ENCODE data around the gene SHC4. TPM values are rescaled to one million over a fixed set of nuclear protein-coding genes. Genes with fewer than 3 reads are reported as not detected.

Gene SHC4
- total and polyA plus RNA-seq, 7 donors = under 0.01 to 4.6 (median 2.2) TPM; not detected in 1

- H3K27ac ChIP-seq = no peak overlapping the region
- TF ChIP-seq, protein P1, sequence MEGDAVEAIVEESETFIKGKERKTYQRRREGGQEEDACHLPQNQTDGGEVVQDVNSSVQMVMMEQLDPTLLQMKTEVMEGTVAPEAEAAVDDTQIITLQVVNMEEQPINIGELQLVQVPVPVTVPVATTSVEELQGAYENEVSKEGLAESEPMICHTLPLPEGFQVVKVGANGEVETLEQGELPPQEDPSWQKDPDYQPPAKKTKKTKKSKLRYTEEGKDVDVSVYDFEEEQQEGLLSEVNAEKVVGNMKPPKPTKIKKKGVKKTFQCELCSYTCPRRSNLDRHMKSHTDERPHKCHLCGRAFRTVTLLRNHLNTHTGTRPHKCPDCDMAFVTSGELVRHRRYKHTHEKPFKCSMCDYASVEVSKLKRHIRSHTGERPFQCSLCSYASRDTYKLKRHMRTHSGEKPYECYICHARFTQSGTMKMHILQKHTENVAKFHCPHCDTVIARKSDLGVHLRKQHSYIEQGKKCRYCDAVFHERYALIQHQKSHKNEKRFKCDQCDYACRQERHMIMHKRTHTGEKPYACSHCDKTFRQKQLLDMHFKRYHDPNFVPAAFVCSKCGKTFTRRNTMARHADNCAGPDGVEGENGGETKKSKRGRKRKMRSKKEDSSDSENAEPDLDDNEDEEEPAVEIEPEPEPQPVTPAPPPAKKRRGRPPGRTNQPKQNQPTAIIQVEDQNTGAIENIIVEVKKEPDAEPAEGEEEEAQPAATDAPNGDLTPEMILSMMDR (IDR thresholded peaks at IDR 0.05) = no peak
- TF ChIP-seq POLR2A (IDR thresholded peaks at IDR 0.05) (no peak), POLR2AphosphoS5 (IDR thresholded peaks at IDR 0.05) (no peak)
- no peaks in the 10 kb centered on the region for H3K27me3 ChIP-seq
- H3K36me3 ChIP-seq = no peaks in the 10 kb centered on the region
- 77 to 86% methylated on average over 5 of the region's 5 CpGs for WGBS, 2 donors
- no peak for DNase-seq
- H3K4me1 ChIP-seq = peaks cover 0 to 4% (median 0%) of the 10 kb centered on the region in 4 donors
- intact Hi-C loops (cut with DNase I) = no loop called here
- H3K4me3 ChIP-seq = no peak overlapping the region
- no peaks in the 10 kb centered on the region for H3K9me3 ChIP-seq
Measured at GRCh38 chr15:48954538-48954937, 9.2 kb downstream of the SHC4 start.

DNA sequence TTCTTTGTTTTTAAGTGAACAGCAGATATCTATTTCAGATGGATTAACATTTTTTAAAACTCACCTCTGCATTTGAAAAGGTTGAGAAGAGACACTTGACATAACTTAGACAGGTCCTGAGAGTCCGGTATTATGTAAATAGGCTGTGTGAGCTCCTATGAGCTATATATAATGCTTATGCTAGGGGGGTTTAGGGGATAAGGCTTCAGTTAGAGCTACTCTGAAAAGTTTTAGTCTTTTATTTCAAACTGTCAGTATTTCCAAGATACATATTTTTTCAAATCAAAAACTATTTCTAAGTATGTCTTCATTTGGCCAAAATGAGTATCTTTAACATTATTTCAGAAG is 16.9 kb downstream of the SHC4 start:
- TF ChIP-seq, protein P1 (IDR thresholded peaks at IDR 0.05) = no peak
- TF ChIP-seq POLR2A (IDR thresholded peaks at IDR 0.05) (no peak), POLR2AphosphoS5 (IDR thresholded peaks at IDR 0.05) (no peak), EP300 (IDR thresholded peaks at IDR 0.05) (no peak)
- Histone ChIP-seq H3K4me3 (no peak overlapping the region), H3K9me3 (no peaks in the 10 kb centered on the region), H3K27ac (no peak overlapping the region), H3K36me3 (no peaks in the 10 kb centered on the region), H3K27me3 (no peaks in the 10 kb centered on the region), H3K4me1 (no peaks in the 10 kb centered on the region)
- WGBS, 2 donors = 84 to 94% methylated on average over 1 of the region's 1 CpG
- intact Hi-C loops (cut with DNase I) = no loop called here
- DNase-seq = no peak

DNA sequence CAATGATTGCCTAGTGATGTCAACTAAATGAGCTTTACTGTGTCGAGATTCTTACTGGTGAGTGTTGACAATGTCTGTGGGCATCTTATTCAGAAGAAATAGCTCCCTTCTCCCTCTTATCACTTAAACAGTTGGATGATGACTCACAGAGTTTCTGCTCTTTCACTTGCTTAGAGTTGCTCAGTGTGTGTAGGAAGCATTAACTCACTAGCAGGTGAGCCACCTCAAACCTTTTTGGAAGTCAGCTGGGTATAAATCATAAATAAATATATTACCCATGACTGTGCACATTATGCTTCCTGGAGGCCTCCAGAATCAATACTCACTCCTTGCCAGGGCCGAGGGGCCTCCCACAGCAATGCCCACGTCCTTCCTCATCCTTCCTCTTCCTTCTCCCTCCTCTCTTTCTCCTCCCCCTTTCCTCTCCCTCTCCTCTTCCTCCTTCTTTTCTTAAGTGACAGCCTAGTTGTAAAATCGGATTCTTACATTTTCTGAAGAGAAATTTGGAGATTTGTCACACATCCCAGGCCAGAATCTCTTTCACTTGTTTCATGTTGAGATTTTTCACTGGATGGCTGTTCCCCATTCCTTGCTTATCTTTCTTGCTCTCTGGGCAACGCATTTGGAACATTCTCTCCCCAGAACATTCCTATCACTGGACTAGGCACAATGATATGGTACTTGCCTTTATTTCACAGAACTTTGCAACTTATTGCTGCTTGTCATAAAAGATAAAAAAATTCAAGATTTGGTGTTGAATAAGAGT is 17.5 kb downstream of the SHC4 start:
- TF ChIP-seq POLR2AphosphoS5 (IDR thresholded peaks at IDR 0.05) = no peak
- TF ChIP-seq, protein P1 (IDR thresholded peaks at IDR 0.05) = no peak
- no peak for TF ChIP-seq POLR2A (IDR thresholded peaks at IDR 0.05)
- no peak for TF ChIP-seq EP300 (IDR thresholded peaks at IDR 0.05)
- H3K27ac ChIP-seq = peak overlapping the region in 1 of 4 donors; percentile 11
- no peaks in the 10 kb centered on the region for H3K27me3 ChIP-seq
- 23 to 41% methylated on average over 5 of the region's 5 CpGs for WGBS, 2 donors
- H3K36me3 ChIP-seq = no peaks in the 10 kb centered on the region
- no peak overlapping the region for H3K4me3 ChIP-seq
- no peaks in the 10 kb centered on the region for H3K9me3 ChIP-seq
- no peaks in the 10 kb centered on the region for H3K4me1 ChIP-seq
- no peak for DNase-seq
- intact Hi-C loops (cut with DNase I) = no loop called here

DNA sequence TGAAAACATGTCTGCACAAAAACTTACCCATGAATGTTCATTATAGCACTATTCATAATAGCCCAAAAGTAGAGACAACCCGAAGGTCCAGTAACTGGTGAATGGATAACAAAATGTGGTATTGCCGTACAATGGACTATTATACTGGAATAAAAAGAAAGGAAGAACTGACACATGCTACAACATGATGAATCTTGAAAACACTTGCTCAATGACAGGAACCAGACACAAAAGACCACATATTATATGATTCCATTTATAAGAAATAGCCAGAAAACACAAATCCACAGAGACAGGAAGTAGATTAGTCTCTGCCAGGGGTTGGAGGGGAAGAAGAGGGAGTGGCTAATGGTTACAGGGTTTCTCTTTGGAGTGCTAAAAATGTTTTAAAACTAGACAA is 18.3 kb downstream of the SHC4 start:
- Histone ChIP-seq H3K27me3 (no peaks in the 10 kb centered on the region), H3K4me3 (no peak overlapping the region), H3K9me3 (no peaks in the 10 kb centered on the region), H3K4me1 (no peaks in the 10 kb centered on the region), H3K27ac (no peak overlapping the region), H3K36me3 (no peaks in the 10 kb centered on the region)
- intact Hi-C loops (cut with DNase I) = no loop called here
- no peak for TF ChIP-seq EP300 (IDR thresholded peaks at IDR 0.05)
- no peak for TF ChIP-seq POLR2A (IDR thresholded peaks at IDR 0.05)
- TF ChIP-seq POLR2AphosphoS5 (IDR thresholded peaks at IDR 0.05) = no peak
- TF ChIP-seq, protein P1 (IDR thresholded peaks at IDR 0.05) = no peak
- no peak for DNase-seq
- WGBS, 2 donors = 88 to 93% methylated on average over 2 of the region's 2 CpGs

GRCh38 chr15:48941904-48942303 is 21.8 kb downstream of the SHC4 start:
- Histone ChIP-seq H3K4me3 (no peak overlapping the region), H3K36me3 (no peaks in the 10 kb centered on the region), H3K27ac (no peak overlapping the region), H3K9me3 (no peaks in the 10 kb centered on the region), H3K27me3 (no peaks in the 10 kb centered on the region), H3K4me1 (no peaks in the 10 kb centered on the region)
- WGBS, 2 donors = 74 to 84% methylated on average over 5 of the region's 5 CpGs
- DNase-seq = no peak
- intact Hi-C loops (cut with DNase I) = no loop called here
- TF ChIP-seq, protein P1 (IDR thresholded peaks at IDR 0.05) = no peak
- TF ChIP-seq POLR2AphosphoS5 (IDR thresholded peaks at IDR 0.05) (no peak), EP300 (IDR thresholded peaks at IDR 0.05) (no peak), POLR2A (IDR thresholded peaks at IDR 0.05) (no peak)
